Caco-2 (cell line): Measurements from ENCODE around the gene TMEM18. TPM values are rescaled to one million over a fixed set of nuclear protein-coding genes. Genes with fewer than 3 reads are reported as not detected.
A peak's percentile ranks its signal among the peaks of the same experiment; 100 is the strongest.

ENCODE experiments used
- Bru-seq: library from RNA; stranded (reverse); fragments of 400-500 nt; gene quantifications from one replicate; lab custom pipeline; 2021; lab: Mats Ljungman, UMichigan
- BruChase-seq, 2 experiments: library from RNA; stranded (reverse); fragments of 400-500 nt; gene quantifications; one replicate each; lab custom pipeline; 2021; lab: Mats Ljungman, UMichigan
- BruUV-seq: library from RNA; stranded (reverse); fragments of 400-500 nt; replicated peaks from 2 replicates; lab custom pipeline; 2021; lab: Mats Ljungman, UMichigan
- CTCF ChIA-PET: fragments of 300-600 bp; sonication (Branson Sonifier 250); formaldehyde crosslinking; loops from one replicate; lab custom pipeline; 2022; ENCODE audit warnings: antibody characterized with exemption; lab: Charles Lee
- POLR2A ChIA-PET: fragments of 300-600 bp; sonication (Branson Sonifier 250); formaldehyde crosslinking; loops from one replicate; lab custom pipeline; 2022; ENCODE audit warnings: antibody characterized with exemption; lab: Charles Lee
- DNase-seq, 2 experiments: peaks; one replicate each; pipeline versions ENCODE4 v3.0.0 to v3.0.0-alpha.2; 2020 to 2022
- H3K27me3 ChIP-seq: replicated peaks from 2 replicates; pipeline ENCODE4 v1.6.0; 2011; ENCODE audit warnings: low read length; ENCODE audit not compliant: control insufficient read depth, insufficient read depth
- H3K36me3 ChIP-seq: 2 replicates; pipeline ENCODE4 v1.5.1; 2011; ENCODE audit warnings: low read length; ENCODE audit not compliant: control insufficient read depth, insufficient read depth
- H3K4me1 ChIP-seq: fragments of 250-450 bp; sonication (Bioruptor Pico); 2 replicates; pipeline ENCODE4 v1.5.1; 2020; ENCODE audit warnings: mild to moderate bottlenecking
- H3K4me3 ChIP-seq: 2 replicates; pipeline ENCODE4 v1.5.1; 2011; ENCODE audit warnings: low read depth, mild to moderate bottlenecking, control low read depth, low read length
- H3K9me3 ChIP-seq: fragments of 250-450 bp; sonication (Bioruptor Pico); 2 replicates; pipeline ENCODE4 v1.5.1; 2020; ENCODE audit warnings: mild to moderate bottlenecking, moderate library complexity
- H3K27ac Mint-ChIP-seq: one replicate; pipeline ENCODE4 v1.8.0; 2022; ENCODE audit warnings: mixed read lengths; ENCODE audit not compliant: unreplicated experiment
- H3K27me3 Mint-ChIP-seq: one replicate; pipeline ENCODE4 v1.8.0; 2022; ENCODE audit warnings: mixed read lengths; ENCODE audit not compliant: insufficient read depth, unreplicated experiment
- H3K36me3 Mint-ChIP-seq: one replicate; pipeline ENCODE4 v1.8.0; 2022; ENCODE audit warnings: mild to moderate bottlenecking, mixed read lengths; ENCODE audit not compliant: insufficient read depth, unreplicated experiment
- H3K4me1 Mint-ChIP-seq: one replicate; pipeline ENCODE4 v1.8.0; 2022; ENCODE audit warnings: low read depth, mixed read lengths; ENCODE audit not compliant: unreplicated experiment
- H3K4me3 Mint-ChIP-seq: one replicate; pipeline ENCODE4 v1.8.0; 2022; ENCODE audit warnings: mild to moderate bottlenecking, moderate library complexity, mixed read lengths; ENCODE audit not compliant: unreplicated experiment
- H3K9me3 Mint-ChIP-seq: one replicate; pipeline ENCODE4 v1.8.0; 2022; ENCODE audit warnings: mixed read lengths; ENCODE audit not compliant: unreplicated experiment
- CTCF ChIP-seq, 2 experiments: fragments of 200-600 bp in 1 of 2; IDR thresholded peaks; 1 replicate in 1 of 2; 2 replicates in 1 of 2; pipeline versions ENCODE4 v1.5.1 to v1.8.0; 2011 to 2022; ENCODE audit warnings: antibody characterized with exemption in 1 of 2, control low read depth in 1 of 2, inconsistent platforms in 1 of 2, low read depth in 1 of 2, low read length in 1 of 2, mild to moderate bottlenecking in 1 of 2, moderate library complexity in 1 of 2; ENCODE audit not compliant: insufficient read depth in 1 of 2, severe bottlenecking in 1 of 2, unreplicated experiment in 1 of 2
- intact Hi-C: fragments of 100-400 bp; cut with micrococcal nuclease; formaldehyde crosslinking; loops from one replicate; pipeline ENCODE4 v1.10.0; 2022; ENCODE audit not compliant: unreplicated experiment
- long read RNA-seq: library from polyadenylated mRNA; stranded (forward); transcript quantifications from one replicate; pipeline ENCODE4 v2.0.0, GENCODE V29; 2022
- total RNA-seq: library from RNA; stranded (reverse); gene quantifications from 2 replicates; pipeline ENCODE4 v1.2.3, GENCODE V29; 2022

Gene TMEM18
- total RNA-seq (16.5 and 22.9 TPM in 2 replicates), Bru-seq, nascent RNA (percentile 74 among the genes with signal in this experiment), BruChase-seq, experiment 1, labeled RNA remaining after a 2-hour chase (percentile 77 among the genes with signal in this experiment), BruChase-seq, experiment 2, labeled RNA remaining after a 6-hour chase (percentile 76 among the genes with signal in this experiment)
- long read RNA-seq, transcript TMEM18-205 (6 exons, 2,572 nt), result minor isoform, 5 of 29 reads
- long read RNA-seq, transcript TMEM18-201 (5 exons, 2,762 nt), result major isoform, 18 of 29 reads
- long read RNA-seq, partial matches to known transcripts, result 0 of 29 reads
- long read RNA-seq, other reads (novel, unspliced or antisense), result 5 of 29 reads

GRCh38 chr2:677056-677958 is at the start of gene TMEM18:
Gene TMEM18, minus strand, starts transcription at chr2:677406. Its CDS starts 61 bp downstream, at chr2:677345.
- ChIA-PET CTCF (interaction anchor here (1.0 to 1.1 kb wide), 2 partner anchors 10 to 63 kb away, joined by 3 read pairs; no protein-coding TSS in a partner anchor), POLR2A (interaction anchor here (1.0 kb wide), 1 partner anchor 413 kb away, joined by 4 read pairs; no protein-coding TSS in a partner anchor)
- Histone ChIP-seq H3K4me1 (peaks cover 6% of the 10 kb centered on the region), H3K9me3 (no peaks in the 10 kb centered on the region), H3K27me3 (no peaks in the 10 kb centered on the region), H3K4me3 (peak within 1 kb of the TSS; percentile 84), H3K36me3 (no peaks in the 10 kb centered on the region; the same call in none of the 2 replicates)
- BruUV-seq, result TSS peak; percentile 85
- peak; percentile 96 to 98 for DNase-seq
- H3K4me3 Mint-ChIP-seq, result peak within 1 kb of the TSS; percentile 85
- H3K27me3 Mint-ChIP-seq, result peaks cover 2% of the 10 kb centered on the region
- peak within 1 kb of the TSS; percentile 97 for H3K27ac Mint-ChIP-seq
- intact Hi-C loops, result loop anchor here (2.0 kb wide), 1 partner anchor 63 kb away; no protein-coding TSS in a partner anchor
- H3K36me3 Mint-ChIP-seq, result peaks cover 12% of the 10 kb centered on the region
- H3K4me1 Mint-ChIP-seq, result peaks cover 13% of the 10 kb centered on the region
- H3K9me3 Mint-ChIP-seq, result no peaks in the 10 kb centered on the region
- TF ChIP-seq CTCF (IDR thresholded peaks at IDR 0.05; ENCODE audit: insufficient read depth in 1 of 2, low read depth in 1 of 2, low read length in 1 of 2, severe bottlenecking in 1 of 2, unreplicated experiment in 1 of 2), result peak; percentile 15 to 29

- TF ChIP-seq CTCF (IDR thresholded peaks at IDR 0.05; ENCODE audit: insufficient read depth in 1 of 2, low read depth in 1 of 2, low read length in 1 of 2, severe bottlenecking in 1 of 2, unreplicated experiment in 1 of 2), result no peak
- Histone ChIP-seq H3K4me3 (no peak overlapping the region), H3K27me3 (no peaks in the 10 kb centered on the region), H3K36me3 (no peaks in the 10 kb centered on the region), H3K9me3 (no peaks in the 10 kb centered on the region), H3K4me1 (no peaks in the 10 kb centered on the region)
- H3K4me1 Mint-ChIP-seq, result peaks cover 5% of the 10 kb centered on the region
- no peak for DNase-seq
- H3K27ac Mint-ChIP-seq, result no peak overlapping the region
- intact Hi-C loops, result no loop called here
- peaks cover 13% of the 10 kb centered on the region for H3K27me3 Mint-ChIP-seq
- no TSS peak for BruUV-seq
- POLR2A ChIA-PET, result no interaction called here
- H3K36me3 Mint-ChIP-seq, result no peaks in the 10 kb centered on the region
- H3K4me3 Mint-ChIP-seq, result no peak overlapping the region
- CTCF ChIA-PET, result no interaction called here
- H3K9me3 Mint-ChIP-seq, result no peaks in the 10 kb centered on the region
Observed at GRCh38 chr2:726169-726568, 49.0 kb upstream of the TMEM18 start.

- Histone ChIP-seq H3K27me3 (no peaks in the 10 kb centered on the region), H3K4me1 (no peaks in the 10 kb centered on the region), H3K4me3 (no peak overlapping the region), H3K9me3 (no peaks in the 10 kb centered on the region), H3K36me3 (no peaks in the 10 kb centered on the region)
- Mint-ChIP-seq H3K9me3 (no peaks in the 10 kb centered on the region), H3K27ac (no peak overlapping the region), H3K4me3 (no peak overlapping the region), H3K36me3 (no peaks in the 10 kb centered on the region), H3K4me1 (peaks cover 6% of the 10 kb centered on the region), H3K27me3 (peaks cover 13% of the 10 kb centered on the region)
- TF ChIP-seq CTCF (IDR thresholded peaks at IDR 0.05; ENCODE audit: insufficient read depth in 1 of 2, low read depth in 1 of 2, low read length in 1 of 2, severe bottlenecking in 1 of 2, unreplicated experiment in 1 of 2), result no peak
- CTCF ChIA-PET, result no interaction called here
- POLR2A ChIA-PET, result no interaction called here
- no TSS peak for BruUV-seq
- intact Hi-C loops, result no loop called here
- no peak for DNase-seq
Observed at GRCh38 chr2:725468-725867, 48.3 kb upstream of the TMEM18 start.
